ENCODE data around the gene IFNG. TPM values are rescaled to one million over a fixed set of nuclear protein-coding genes. Genes with fewer than 3 reads are reported as not detected.

The IFNG gene
- total RNA-seq, 1 donor = not detected

- no peak for DNase-seq (ENCODE audit: low read depth)
- no peak for TF ChIP-seq CTCF (IDR thresholded peaks at IDR 0.05; ENCODE audit: insufficient read depth, low read length)
- H3K4me3 ChIP-seq (ENCODE audit: low read depth, low read length) = no peak overlapping the region
Observed at GRCh38 chr12:68119724-68120211, 39.8 kb downstream of the IFNG start.

GRCh38 chr12:68119250-68119649, 40.3 kb downstream of the IFNG start:
- DNase-seq (ENCODE audit: low read depth) = no peak
- H3K4me3 ChIP-seq (ENCODE audit: low read depth, low read length) = no peak overlapping the region
- no peak for TF ChIP-seq CTCF (IDR thresholded peaks at IDR 0.05; ENCODE audit: insufficient read depth, low read length)

GRCh38 chr12:68118096-68118755, 41.3 kb downstream of the IFNG start:
- DNase-seq (ENCODE audit: low read depth) = no peak
- TF ChIP-seq CTCF (IDR thresholded peaks at IDR 0.05; ENCODE audit: insufficient read depth, low read length) = no peak

GRCh38 chr12:68117661-68118060, 41.9 kb downstream of the IFNG start:
- no peak overlapping the region for H3K4me3 ChIP-seq (ENCODE audit: low read depth, low read length)
- TF ChIP-seq CTCF (IDR thresholded peaks at IDR 0.05; ENCODE audit: insufficient read depth, low read length) = no peak
- no peak for DNase-seq (ENCODE audit: low read depth)

More at GRCh38 chr12:68118096-68118755, 41.3 kb downstream of the IFNG start:
- no peak overlapping the region for H3K4me3 ChIP-seq (ENCODE audit: low read depth, low read length)

GRCh38 chr12:68115281-68115680, 44.3 kb downstream of the IFNG start:
- H3K4me3 ChIP-seq (ENCODE audit: low read depth, low read length) = no peak overlapping the region
- DNase-seq (ENCODE audit: low read depth) = no peak
- TF ChIP-seq CTCF (IDR thresholded peaks at IDR 0.05; ENCODE audit: insufficient read depth, low read length) = no peak

GRCh38 chr12:68114606-68115005, 44.9 kb downstream of the IFNG start:
- no peak overlapping the region for H3K4me3 ChIP-seq (ENCODE audit: low read depth, low read length)
- TF ChIP-seq CTCF (IDR thresholded peaks at IDR 0.05; ENCODE audit: insufficient read depth, low read length) = no peak
- no peak for DNase-seq (ENCODE audit: low read depth)

- H3K4me3 ChIP-seq (ENCODE audit: low read depth, low read length) = no peak overlapping the region
- peak; percentile 7 for TF ChIP-seq CTCF (IDR thresholded peaks at IDR 0.05; ENCODE audit: insufficient read depth, low read length)
- no peak for DNase-seq (ENCODE audit: low read depth)
Observed at GRCh38 chr12:68113644-68114043, 45.9 kb downstream of the IFNG start.
